Naive B cell (primary cell): ENCODE measurements around the gene OOSP4A. TPM values are rescaled to one million over a fixed set of nuclear protein-coding genes. Genes with fewer than 3 reads are reported as not detected.

Experiments
- ATAC-seq, 2 donors: fragments of 150-1000 bp; cut with Tn5 transposase; 2 replicates each; pipeline ENCODE4 v1.10.0; 2021; ENCODE audit warnings: low read depth in 2 of 2, mild to moderate bottlenecking in 2 of 2, moderate library complexity in 2 of 2
- DNase-seq: peaks from one replicate; pipeline ENCODE4 v3.0.0; 2022
- H3K27ac Mint-ChIP-seq, 6 donors: one replicate each; pipeline ENCODE4 v1.8.0; 2020 to 2022; ENCODE audit warnings: mild to moderate bottlenecking in 6 of 6, mixed read lengths in 6 of 6, moderate library complexity in 5 of 6, inconsistent platforms in 2 of 6
- H3K27me3 Mint-ChIP-seq, 3 donors: one replicate each; pipeline ENCODE4 v1.8.0; 2021 to 2022; ENCODE audit warnings: mixed read lengths in 3 of 3, mild to moderate bottlenecking in 1 of 3
- H3K36me3 Mint-ChIP-seq, 2 donors: one replicate each; pipeline ENCODE4 v1.8.0; 2020 to 2022; ENCODE audit warnings: mixed read lengths in 2 of 2, inconsistent platforms in 1 of 2, mild to moderate bottlenecking in 1 of 2
- H3K4me1 Mint-ChIP-seq, 3 donors: one replicate each; pipeline ENCODE4 v1.8.0; 2020 to 2022; ENCODE audit warnings: mixed read lengths in 3 of 3, inconsistent platforms in 1 of 3, mild to moderate bottlenecking in 1 of 3, moderate library complexity in 1 of 3
- H3K4me3 Mint-ChIP-seq, 8 donors: one replicate each; pipeline ENCODE4 v1.8.0; 2020 to 2022; ENCODE audit warnings: mild to moderate bottlenecking in 8 of 8, mixed read lengths in 8 of 8, moderate library complexity in 8 of 8, inconsistent platforms in 2 of 8
- H3K9me3 Mint-ChIP-seq, 7 donors: one replicate each; pipeline ENCODE4 v1.8.0; 2020 to 2022; ENCODE audit warnings: mixed read lengths in 7 of 7, mild to moderate bottlenecking in 5 of 7, inconsistent platforms in 2 of 7, moderate library complexity in 1 of 7
- polyA plus RNA-seq, 6 donors: library from polyadenylated mRNA; unstranded; fragments of 300-500 nt; fragmentation: Illumina TruSeq; gene quantifications; one replicate each; pipeline ENCODE4 v1.2.3, GENCODE V29; 2021; ENCODE audit warnings: low read depth in 6 of 6

Gene OOSP4A
- not detected for polyA plus RNA-seq

GRCh38 chr11:59963733-59964132 lies at the start of gene OOSP4A:
Gene OOSP4A (plus strand): TSS chr11:59964033. CDS start chr11:59964033, 0 bp downstream.
- Mint-ChIP-seq H3K4me3 (no peak within 1 kb of the TSS), H3K4me1 (no peaks in the 10 kb centered on the region), H3K36me3 (no peaks in the 10 kb centered on the region), H3K27me3 (no peaks in the 10 kb centered on the region), H3K9me3 (no peaks in the 10 kb centered on the region), H3K27ac (no peak within 1 kb of the TSS)
- ATAC-seq (no peak), DNase-seq (no peak)

- H3K9me3 Mint-ChIP-seq = peaks cover 22 to 85% (median 49%) of the 10 kb centered on the region in 7 donors
- DNase-seq = no peak
These were observed 45.4 kb upstream of the OOSP4A start for GRCh38 chr11:59918480-59918879.

GRCh38 chr11:59918987-59919589 lies 44.7 kb upstream of the OOSP4A start:
- H3K9me3 Mint-ChIP-seq = peaks cover 25 to 87% (median 55%) of the 10 kb centered on the region in 7 donors
- ATAC-seq (no peak), DNase-seq (no peak)
- no peak overlapping the region for H3K27ac Mint-ChIP-seq
- no peak overlapping the region for H3K4me3 Mint-ChIP-seq
- no peaks in the 10 kb centered on the region for H3K4me1 Mint-ChIP-seq
- peaks cover 20 to 41% of the 10 kb centered on the region in 2 donors for H3K36me3 Mint-ChIP-seq
- peaks cover 0 to 8% (median 0%) of the 10 kb centered on the region in 3 donors for H3K27me3 Mint-ChIP-seq

More at GRCh38 chr11:59918480-59918879, 45.4 kb upstream of the OOSP4A start:
- peaks cover 0 to 10% (median 0%) of the 10 kb centered on the region in 3 donors for H3K27me3 Mint-ChIP-seq
- no peak overlapping the region for H3K27ac Mint-ChIP-seq
- peaks cover 20 to 35% of the 10 kb centered on the region in 2 donors for H3K36me3 Mint-ChIP-seq
- no peaks in the 10 kb centered on the region for H3K4me1 Mint-ChIP-seq
- no peak for ATAC-seq
- no peak overlapping the region for H3K4me3 Mint-ChIP-seq

GRCh38 chr11:59923813-59924212 lies 40.0 kb upstream of the OOSP4A start:
- ATAC-seq = no peak
- no peaks in the 10 kb centered on the region for H3K27me3 Mint-ChIP-seq
- peaks cover 24 to 57% of the 10 kb centered on the region in 2 donors for H3K36me3 Mint-ChIP-seq
- H3K4me3 Mint-ChIP-seq = no peak overlapping the region
- no peak overlapping the region for H3K27ac Mint-ChIP-seq
- H3K4me1 Mint-ChIP-seq = no peaks in the 10 kb centered on the region
- H3K9me3 Mint-ChIP-seq = peaks cover 35 to 97% (median 74%) of the 10 kb centered on the region in 7 donors
- no peak for DNase-seq

- Mint-ChIP-seq H3K4me1 (no peaks in the 10 kb centered on the region), H3K36me3 (peaks cover 13 to 29% of the 10 kb centered on the region in 2 donors), H3K27ac (no peak overlapping the region), H3K4me3 (no peak overlapping the region), H3K9me3 (peaks cover 5 to 47% (median 32%) of the 10 kb centered on the region in 7 donors), H3K27me3 (peaks cover 0 to 5% (median 0%) of the 10 kb centered on the region in 3 donors)
- DNase-seq (no peak), ATAC-seq (no peak)
These were observed 32.1 kb upstream of the OOSP4A start for GRCh38 chr11:59931688-59932087.

- Mint-ChIP-seq H3K4me1 (peaks cover 9 to 17% (median 13%) of the 10 kb centered on the region in 3 donors), H3K27me3 (peaks cover 0 to 5% (median 2%) of the 10 kb centered on the region in 3 donors), H3K4me3 (peak within 1 kb of the TSS in 2 of 8 donors; percentile 35 to 69), H3K9me3 (peaks cover 0 to 5% (median 0%) of the 10 kb centered on the region in 7 donors), H3K36me3 (no peaks in the 10 kb centered on the region), H3K27ac (no peak within 1 kb of the TSS)
- no peak for ATAC-seq
- DNase-seq = no peak
These were observed 25.7 kb upstream of the OOSP4A start, which contains the start of gene OOSP1 for GRCh38 chr11:59938132-59938531. Gene OOSP1 (plus strand): TSS chr11:59938432. CDS start chr11:59938455, 23 bp downstream.

DNA sequence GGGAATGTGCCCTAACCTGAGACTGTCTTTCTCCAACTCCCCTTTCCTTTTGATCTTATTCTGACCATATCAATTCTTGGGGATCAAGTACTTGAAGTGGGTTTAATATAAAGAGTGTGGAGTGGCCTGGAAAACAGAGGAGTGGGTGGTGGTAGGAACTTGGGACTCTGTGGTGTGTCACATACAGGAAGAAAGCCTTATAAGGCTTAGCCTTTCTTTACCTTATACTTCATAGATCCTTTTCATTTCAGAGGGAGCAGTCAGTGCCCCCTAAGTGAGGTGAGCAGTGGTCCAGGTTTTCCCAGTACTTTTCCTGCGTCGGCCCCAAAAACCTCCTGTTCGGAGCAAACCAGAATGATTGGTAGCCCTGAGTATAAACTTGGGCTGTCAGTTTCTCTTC lies 25.1 kb upstream of the OOSP4A start:
- Mint-ChIP-seq H3K4me1 (peaks cover 9 to 17% (median 13%) of the 10 kb centered on the region in 3 donors), H3K27ac (no peak overlapping the region), H3K4me3 (no peak overlapping the region), H3K36me3 (no peaks in the 10 kb centered on the region), H3K27me3 (peaks cover 0 to 8% (median 5%) of the 10 kb centered on the region in 3 donors), H3K9me3 (peaks cover 0 to 5% (median 0%) of the 10 kb centered on the region in 7 donors)
- ATAC-seq = no peak
- no peak for DNase-seq

GRCh38 chr11:59939482-59939881 lies 24.4 kb upstream of the OOSP4A start:
- H3K4me1 Mint-ChIP-seq = peaks cover 9 to 17% (median 13%) of the 10 kb centered on the region in 3 donors
- peak overlapping the region in 3 of 6 donors; percentile 22 to 85 (median 26) for H3K27ac Mint-ChIP-seq
- peaks cover 0 to 5% (median 0%) of the 10 kb centered on the region in 7 donors for H3K9me3 Mint-ChIP-seq
- no peak for ATAC-seq
- no peaks in the 10 kb centered on the region for H3K36me3 Mint-ChIP-seq
- DNase-seq = no peak
- H3K27me3 Mint-ChIP-seq = peaks cover 0 to 13% (median 5%) of the 10 kb centered on the region in 3 donors
- no peak overlapping the region for H3K4me3 Mint-ChIP-seq

DNA sequence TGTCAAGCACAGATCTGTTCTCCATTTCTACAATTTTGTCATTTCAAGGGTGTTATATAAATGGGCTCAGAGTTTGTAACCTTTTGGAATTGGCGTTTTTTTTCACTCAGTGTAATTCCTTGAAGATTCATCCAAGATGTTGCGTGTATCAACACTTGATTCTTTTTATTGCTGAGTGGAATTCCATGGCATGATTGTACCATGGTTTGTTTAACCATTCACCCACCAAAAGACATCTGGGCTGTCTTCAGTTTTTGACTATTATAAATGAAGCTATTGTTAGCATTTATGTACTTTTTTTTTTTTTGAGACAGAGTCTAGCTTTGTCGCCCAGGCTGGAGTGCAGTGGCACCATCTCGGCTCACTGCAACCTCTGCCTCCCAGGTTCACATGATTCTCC lies 22.7 kb upstream of the OOSP4A start:
- peaks cover 0 to 5% (median 3%) of the 10 kb centered on the region in 7 donors for H3K9me3 Mint-ChIP-seq
- H3K27ac Mint-ChIP-seq = no peak overlapping the region
- H3K4me1 Mint-ChIP-seq = peaks cover 13 to 17% (median 17%) of the 10 kb centered on the region in 3 donors
- H3K36me3 Mint-ChIP-seq = no peaks in the 10 kb centered on the region
- no peak overlapping the region for H3K4me3 Mint-ChIP-seq
- peaks cover 6 to 20% (median 12%) of the 10 kb centered on the region in 3 donors for H3K27me3 Mint-ChIP-seq
- DNase-seq = no peak
- ATAC-seq = no peak

- peaks cover 0 to 5% (median 2%) of the 10 kb centered on the region in 7 donors for H3K9me3 Mint-ChIP-seq
- no peak overlapping the region for H3K27ac Mint-ChIP-seq
- no peak overlapping the region for H3K4me3 Mint-ChIP-seq
- H3K36me3 Mint-ChIP-seq = no peaks in the 10 kb centered on the region
- H3K27me3 Mint-ChIP-seq = peaks cover 9 to 32% (median 20%) of the 10 kb centered on the region in 3 donors
- H3K4me1 Mint-ChIP-seq = peaks cover 8 to 12% (median 11%) of the 10 kb centered on the region in 3 donors
- DNase-seq (no peak), ATAC-seq (no peak)
These were observed 19.7 kb upstream of the OOSP4A start for GRCh38 chr11:59943997-59944714.

DNA sequence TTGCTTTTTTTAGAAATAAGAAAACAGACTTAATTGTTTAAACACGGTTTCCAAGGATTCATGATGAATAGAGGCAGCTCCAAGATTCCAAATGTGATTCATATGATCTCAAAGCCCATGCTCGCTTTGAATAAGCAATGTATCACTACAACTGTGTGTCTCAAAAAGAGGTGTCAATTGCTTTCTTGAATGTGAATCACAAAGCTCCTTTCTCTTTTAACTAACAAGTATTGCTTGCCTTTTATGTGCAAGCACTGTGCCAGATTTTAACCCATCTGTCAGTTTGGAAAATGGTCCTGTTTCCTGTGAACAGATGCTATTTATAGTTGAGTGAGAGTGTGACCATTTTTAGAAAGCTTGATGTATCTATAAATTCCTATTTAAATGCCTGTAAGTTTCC lies 19.1 kb upstream of the OOSP4A start:
- H3K27ac Mint-ChIP-seq = no peak overlapping the region
- H3K4me3 Mint-ChIP-seq = no peak overlapping the region
- peaks cover 2 to 6% (median 5%) of the 10 kb centered on the region in 3 donors for H3K4me1 Mint-ChIP-seq
- no peaks in the 10 kb centered on the region for H3K36me3 Mint-ChIP-seq
- peaks cover 0 to 4% (median 0%) of the 10 kb centered on the region in 7 donors for H3K9me3 Mint-ChIP-seq
- H3K27me3 Mint-ChIP-seq = peaks cover 9 to 37% (median 20%) of the 10 kb centered on the region in 3 donors
- ATAC-seq = no peak
- no peak for DNase-seq

DNA sequence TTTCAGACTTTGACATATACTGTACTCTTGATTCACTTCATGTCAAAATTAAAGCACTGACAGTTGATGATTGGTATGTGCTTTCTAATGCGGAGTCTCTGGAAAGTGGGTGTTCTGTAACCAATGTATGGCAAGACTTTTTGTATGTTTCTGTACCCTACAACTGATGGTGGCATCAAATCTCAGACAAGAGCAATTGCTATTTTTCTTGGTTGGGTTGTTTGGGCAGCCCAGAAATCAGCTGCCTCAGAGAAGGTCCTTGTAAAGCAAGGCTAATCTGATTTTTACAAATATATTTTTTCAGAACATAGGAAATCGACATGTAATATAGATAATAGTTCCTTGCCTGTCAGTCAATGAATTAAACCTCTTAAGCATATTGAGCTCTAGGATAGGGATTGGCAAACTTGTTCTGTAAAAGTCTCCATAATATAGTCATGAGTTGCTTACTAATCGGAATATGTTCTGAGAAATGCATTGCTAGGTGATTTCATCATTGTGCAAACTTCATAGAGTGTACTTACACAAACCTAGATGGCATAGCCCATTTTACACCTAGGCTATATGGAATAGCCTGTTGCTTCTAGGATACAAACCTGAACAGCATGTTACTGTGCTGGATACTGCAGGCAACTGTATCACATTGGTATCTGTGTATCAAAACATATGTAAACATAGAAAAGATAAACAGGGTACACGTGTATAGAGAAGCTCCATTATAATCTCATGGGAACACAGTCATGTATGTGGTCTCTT lies 10.2 kb upstream of the OOSP4A start:
- ATAC-seq = no peak
- Mint-ChIP-seq H3K36me3 (no peaks in the 10 kb centered on the region), H3K9me3 (no peaks in the 10 kb centered on the region), H3K27ac (no peak overlapping the region), H3K4me3 (no peak overlapping the region), H3K27me3 (peaks cover 0 to 34% (median 4%) of the 10 kb centered on the region in 3 donors), H3K4me1 (no peaks in the 10 kb centered on the region)
- DNase-seq = no peak

DNA sequence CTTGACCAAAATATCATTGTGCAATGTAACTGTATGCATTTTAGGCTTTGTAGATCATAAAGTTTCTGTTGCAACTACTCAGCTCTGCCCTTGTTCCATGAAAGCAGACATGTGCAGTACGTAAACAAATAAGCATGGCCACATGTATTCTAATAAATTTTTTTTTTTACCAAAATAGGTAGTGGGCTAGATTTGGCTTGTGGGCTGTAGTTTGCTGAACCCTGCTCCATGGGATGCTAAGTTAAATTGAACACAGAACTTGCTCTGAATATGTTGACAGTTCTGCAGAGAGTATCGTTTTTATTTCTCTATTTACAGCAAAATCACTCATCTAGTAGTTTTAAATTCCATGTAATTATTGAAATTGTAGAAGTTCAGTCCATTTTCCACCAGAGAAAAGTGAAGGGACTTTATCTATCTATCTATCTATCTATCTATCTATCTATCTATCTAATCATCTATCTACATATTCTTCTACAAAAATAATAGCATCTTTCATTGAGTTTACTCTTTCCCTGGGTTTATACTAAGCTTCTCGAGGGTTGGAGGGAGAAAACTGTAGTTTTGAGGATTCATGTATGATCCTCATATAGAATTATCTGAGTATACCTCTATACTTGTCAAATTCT lies 9.5 kb upstream of the OOSP4A start:
- peaks cover 0 to 27% (median 4%) of the 10 kb centered on the region in 3 donors for H3K27me3 Mint-ChIP-seq
- H3K4me3 Mint-ChIP-seq = no peak overlapping the region
- no peaks in the 10 kb centered on the region for H3K9me3 Mint-ChIP-seq
- H3K4me1 Mint-ChIP-seq = no peaks in the 10 kb centered on the region
- no peaks in the 10 kb centered on the region for H3K36me3 Mint-ChIP-seq
- no peak overlapping the region for H3K27ac Mint-ChIP-seq
- DNase-seq = no peak
- ATAC-seq = no peak
